GM19452 (cell line): ENCODE data around the gene PTTG2.

Experiments
- ATAC-seq: cut with Tn5 transposase; IDR thresholded peaks from one replicate; pipeline ENCODE4 v1.9.1; 2021; ENCODE audit not compliant: unreplicated experiment

The PTTG2 gene

GRCh38 chr4:37982736-37983135 is 22.5 kb downstream of the PTTG2 start:
- no peak for ATAC-seq

GRCh38 chr4:37983951-37984350 is 23.8 kb downstream of the PTTG2 start:
- ATAC-seq, result no peak

- no peak for ATAC-seq
These were observed 25.6 kb downstream of the PTTG2 start for GRCh38 chr4:37985730-37986275.

DNA sequence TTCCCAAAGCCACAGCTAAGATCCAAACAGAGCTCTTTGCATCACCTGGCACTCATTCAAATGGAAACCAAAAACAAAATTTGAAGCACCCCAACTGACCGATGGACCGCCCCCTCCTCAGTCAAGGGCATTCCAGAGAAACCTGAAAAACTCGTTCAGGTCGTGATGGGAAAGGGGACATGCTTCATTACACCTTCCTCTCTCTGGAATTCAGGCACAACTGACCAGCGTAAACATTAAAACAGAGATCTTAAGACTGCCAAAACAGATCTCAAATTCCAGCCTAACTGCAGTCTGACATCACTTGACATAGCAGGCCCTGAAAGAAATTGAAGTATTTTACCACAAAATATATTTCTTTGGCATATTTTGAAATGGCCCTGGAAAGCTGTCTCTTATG is 28.5 kb downstream of the PTTG2 start:
- ATAC-seq, result no peak

GRCh38 chr4:37989398-37990260 is 29.4 kb downstream of the PTTG2 start:
- ATAC-seq, result no peak

GRCh38 chr4:37990731-37991245 is 30.6 kb downstream of the PTTG2 start:
- ATAC-seq, result no peak

GRCh38 chr4:37991623-37992410 is 31.6 kb downstream of the PTTG2 start:
- ATAC-seq, result no peak

DNA sequence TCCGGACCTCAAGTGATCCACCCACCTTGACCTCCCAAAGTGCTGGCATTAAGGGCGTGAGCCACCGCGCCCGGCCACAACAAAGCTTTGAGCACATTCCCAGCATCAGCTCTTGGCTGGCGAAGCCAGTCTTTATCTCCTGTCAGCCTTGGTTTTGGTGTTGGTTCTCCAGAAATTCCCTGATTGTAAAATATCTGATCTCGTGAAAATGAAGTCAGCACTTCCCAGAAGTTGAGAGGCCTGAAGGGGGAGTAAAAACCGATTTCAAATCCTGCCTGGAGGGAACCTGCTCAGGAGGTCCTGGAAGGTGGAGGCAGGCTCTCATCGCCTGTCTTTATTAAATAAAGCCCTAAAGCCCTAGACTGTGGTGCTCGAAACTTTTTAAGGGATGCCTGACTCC is 33.6 kb downstream of the PTTG2 start:
- no peak for ATAC-seq

- no peak for ATAC-seq
These were observed 34.4 kb downstream of the PTTG2 start for GRCh38 chr4:37994569-37994968.

- no peak for ATAC-seq
These were observed 35.2 kb downstream of the PTTG2 start for GRCh38 chr4:37995299-37995821.

- no peak for ATAC-seq
These were observed 36.0 kb downstream of the PTTG2 start for GRCh38 chr4:37995981-37996775.

- ATAC-seq, result no peak
These were observed 38.0 kb downstream of the PTTG2 start for GRCh38 chr4:37998226-37998625.

- no peak for ATAC-seq
These were observed 39.0 kb downstream of the PTTG2 start for GRCh38 chr4:37999000-37999716.

GRCh38 chr4:37999965-38000364 is 39.8 kb downstream of the PTTG2 start:
- ATAC-seq, result no peak

DNA sequence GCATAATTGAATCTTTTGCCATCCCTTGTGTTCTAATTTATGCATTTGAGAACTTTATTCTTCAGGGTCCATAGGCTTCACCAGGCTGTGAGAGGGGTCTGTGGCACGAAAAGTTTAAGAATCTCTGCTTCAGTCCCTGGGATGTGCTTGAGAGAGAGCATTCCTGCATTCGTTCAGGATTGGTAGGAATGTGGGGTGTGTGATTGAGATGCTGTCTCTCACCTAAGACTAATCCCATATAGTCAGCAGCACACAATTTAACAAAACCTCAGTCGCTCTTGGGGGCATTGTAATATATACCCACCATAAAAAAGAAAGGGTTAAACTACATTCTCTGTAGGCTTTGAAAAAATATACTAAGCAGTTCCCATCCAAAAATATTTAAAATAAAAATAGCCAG is 41.7 kb downstream of the PTTG2 start:
- no peak for ATAC-seq

DNA sequence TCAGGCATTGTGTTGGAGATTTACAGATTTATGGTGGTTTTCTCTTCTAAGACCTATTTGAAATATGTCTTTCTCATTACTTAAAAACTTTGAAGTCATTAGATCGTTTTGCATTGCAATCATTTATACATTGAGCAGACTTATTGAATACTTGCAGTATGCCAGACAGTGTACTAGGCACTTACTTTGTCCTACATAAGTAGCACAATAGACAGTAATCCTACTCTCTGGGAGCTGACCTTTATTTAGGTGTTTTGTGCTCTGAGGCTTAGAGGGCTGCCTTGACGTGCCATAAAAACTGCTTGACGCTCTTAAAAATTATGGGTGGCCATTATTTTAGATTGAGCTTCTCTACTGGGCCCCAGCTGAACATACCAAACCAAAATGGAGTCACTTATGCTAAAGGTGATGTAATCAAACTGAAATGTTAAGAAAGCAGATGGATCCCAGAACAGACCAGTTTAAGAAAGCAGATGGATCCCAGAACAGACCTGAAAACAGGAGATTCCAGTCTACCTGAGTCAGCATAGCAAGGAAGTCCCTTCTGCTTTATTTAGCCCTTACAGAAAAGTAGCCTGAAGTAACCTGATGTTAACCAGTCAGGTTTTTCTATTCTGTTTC is 42.4 kb downstream of the PTTG2 start:
- ATAC-seq, result no peak

GRCh38 chr4:38003102-38003501 is 42.9 kb downstream of the PTTG2 start:
- ATAC-seq, result no peak

GRCh38 chr4:38003628-38004027 is 43.4 kb downstream of the PTTG2 start:
- no peak for ATAC-seq

GRCh38 chr4:38004062-38004461 is 43.9 kb downstream of the PTTG2 start:
- no peak for ATAC-seq

DNA sequence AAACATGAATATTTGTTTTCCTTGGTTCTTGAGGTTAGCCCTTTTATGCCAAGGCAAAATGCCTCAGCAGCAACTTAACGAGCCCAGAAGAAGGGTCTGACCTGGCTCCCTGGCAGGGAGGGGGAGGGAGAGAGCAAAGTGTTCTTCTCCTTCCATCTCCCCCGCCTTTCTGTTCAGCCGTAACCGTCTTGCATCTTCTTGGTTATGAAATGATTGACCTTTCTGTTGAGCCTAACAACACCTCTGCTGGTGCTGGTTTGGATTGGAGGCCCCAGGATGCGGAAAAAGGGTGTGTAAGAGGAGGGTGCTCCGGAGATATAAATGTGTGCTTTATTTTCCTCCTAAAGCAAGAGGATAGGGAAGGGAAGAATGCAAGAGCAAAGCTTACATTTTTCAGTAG is 44.7 kb downstream of the PTTG2 start:
- ATAC-seq, result no peak
